ENCODE results near the gene PPDPF.

PPDPF gene

GRCh38 chr20:63536241-63536977, 15.8 kb downstream of the PPDPF start:
- no peak for DNase-seq (ENCODE audit: low read depth in 3 of 3, low spot score in 1 of 3)

- DNase-seq (ENCODE audit: low read depth in 3 of 3, low spot score in 1 of 3): no peak
Measured at GRCh38 chr20:63536997-63537524, 16.5 kb downstream of the PPDPF start, which contains the start of gene PTK6. TSS of gene PTK6 (minus strand) at chr20:63537376. CDS start at chr20:63537314, 62 bp downstream.

- peak; percentile 83 to 91 (median 86) for DNase-seq (ENCODE audit: low read depth in 3 of 3, low spot score in 1 of 3)
Measured at GRCh38 chr20:63537525-63538203, 17.1 kb downstream of the PPDPF start.

- no peak for DNase-seq (ENCODE audit: low read depth in 3 of 3, low spot score in 1 of 3)
Measured at GRCh38 chr20:63538204-63539091, 17.9 kb downstream of the PPDPF start.

GRCh38 chr20:63539092-63539430, 18.5 kb downstream of the PPDPF start:
- DNase-seq (ENCODE audit: low read depth in 3 of 3, low spot score in 1 of 3): no peak

- no peak for DNase-seq (ENCODE audit: low read depth in 3 of 3, low spot score in 1 of 3)
Measured at GRCh38 chr20:63539441-63540370, 19.1 kb downstream of the PPDPF start.

- DNase-seq (ENCODE audit: low read depth in 3 of 3, low spot score in 1 of 3): no peak
Measured at GRCh38 chr20:63540417-63541186, 20.0 kb downstream of the PPDPF start.

- DNase-seq (ENCODE audit: low read depth in 3 of 3, low spot score in 1 of 3): no peak
Measured at GRCh38 chr20:63541371-63541770, 20.8 kb downstream of the PPDPF start.

GRCh38 chr20:63542031-63542559, 21.5 kb downstream of the PPDPF start:
- DNase-seq (ENCODE audit: low read depth in 3 of 3, low spot score in 1 of 3): no peak

- DNase-seq (ENCODE audit: low read depth in 3 of 3, low spot score in 1 of 3): no peak
Measured at GRCh38 chr20:63542696-63543095, 22.1 kb downstream of the PPDPF start.

GRCh38 chr20:63543131-63543530, 22.6 kb downstream of the PPDPF start:
- DNase-seq (ENCODE audit: low read depth in 3 of 3, low spot score in 1 of 3): no peak

- DNase-seq (ENCODE audit: low read depth in 3 of 3, low spot score in 1 of 3): no peak
Measured at GRCh38 chr20:63543733-63544132, 23.2 kb downstream of the PPDPF start.

GRCh38 chr20:63544241-63544957, 23.8 kb downstream of the PPDPF start:
- DNase-seq (ENCODE audit: low read depth in 3 of 3, low spot score in 1 of 3): no peak

- no peak for DNase-seq (ENCODE audit: low read depth in 3 of 3, low spot score in 1 of 3)
Measured at GRCh38 chr20:63544958-63545516, 24.5 kb downstream of the PPDPF start.

- DNase-seq (ENCODE audit: low read depth in 3 of 3, low spot score in 1 of 3): no peak
Measured at GRCh38 chr20:63545814-63546213, 25.2 kb downstream of the PPDPF start.

- DNase-seq (ENCODE audit: low read depth in 3 of 3, low spot score in 1 of 3): no peak
Measured at GRCh38 chr20:63546256-63546955, 25.8 kb downstream of the PPDPF start.

GRCh38 chr20:63546956-63547724, 26.6 kb downstream of the PPDPF start:
- DNase-seq (ENCODE audit: low read depth in 3 of 3, low spot score in 1 of 3): no peak

All from stimulated activated CD4-positive, alpha-beta T cell treated with anti-CD3 and anti-CD28 coated beads, TNF-alpha, amount 100 ng/mL, for 1 hour (primary cell).